MM.1S (cell line): Measurements from ENCODE around the gene HEXIM1.

Experiments
- EZH2 ChIP-seq: fragments of 300-600 bp; sonication (generic); optimal IDR thresholded peaks from 2 replicates; pipeline ENCODE3; 2017; ENCODE audit warnings: low read depth, mild to moderate bottlenecking, antibody characterized with exemption, low read length, mixed read lengths
- EZH2phosphoT487 ChIP-seq: fragments of 300-600 bp; sonication (generic); IDR thresholded peaks from 2 replicates; pipeline ENCODE4 v1.6.1; 2018; ENCODE audit warnings: antibody characterized with exemption, low read length
- TF ChIP-seq, protein P1 (sequence below): fragments of 300-600 bp; sonication (generic); IDR thresholded peaks from 2 replicates; pipeline ENCODE4 v1.5.1; 2016; ENCODE audit warnings: antibody characterized with exemption, low read length, mixed read lengths

DNA sequence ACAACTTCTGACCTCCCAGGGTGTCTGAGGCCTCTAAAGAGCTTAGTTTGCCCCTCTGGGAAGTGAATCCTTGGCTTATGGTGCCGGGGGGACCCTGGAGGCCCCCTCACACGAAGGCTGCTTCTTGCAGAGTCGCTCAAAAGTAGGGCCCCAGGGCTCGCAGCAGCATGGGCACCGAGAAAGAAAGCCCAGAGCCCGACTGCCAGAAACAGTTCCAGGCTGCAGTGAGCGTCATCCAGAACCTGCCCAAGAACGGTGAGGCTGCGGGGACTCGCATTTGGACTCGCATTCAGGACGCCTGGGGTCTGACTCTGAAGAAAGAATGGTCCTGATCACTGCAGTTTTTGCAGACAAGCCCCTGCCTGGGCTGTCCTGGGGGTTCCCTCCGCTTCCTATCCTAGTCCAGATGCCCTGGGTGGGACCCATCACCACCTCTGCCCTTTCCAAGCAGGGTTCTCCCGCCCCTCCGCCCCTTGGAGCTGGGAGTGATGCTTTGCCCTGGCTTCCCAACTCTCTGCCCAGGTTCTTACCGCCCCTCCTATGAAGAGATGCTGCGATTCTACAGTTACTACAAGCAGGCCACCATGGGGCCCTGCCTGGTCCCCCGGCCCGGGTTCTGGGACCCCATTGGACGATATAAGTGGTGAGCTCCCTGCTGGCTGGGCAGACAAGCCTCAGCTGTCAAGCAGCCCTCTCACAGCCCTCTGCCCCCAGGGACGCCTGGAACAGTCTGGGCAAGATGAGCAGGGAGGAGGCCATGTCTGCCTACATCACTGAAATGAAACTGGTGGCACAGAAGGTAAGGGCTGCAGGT is 12.1 kb upstream of the HEXIM1 start:
- TF ChIP-seq, protein P1, sequence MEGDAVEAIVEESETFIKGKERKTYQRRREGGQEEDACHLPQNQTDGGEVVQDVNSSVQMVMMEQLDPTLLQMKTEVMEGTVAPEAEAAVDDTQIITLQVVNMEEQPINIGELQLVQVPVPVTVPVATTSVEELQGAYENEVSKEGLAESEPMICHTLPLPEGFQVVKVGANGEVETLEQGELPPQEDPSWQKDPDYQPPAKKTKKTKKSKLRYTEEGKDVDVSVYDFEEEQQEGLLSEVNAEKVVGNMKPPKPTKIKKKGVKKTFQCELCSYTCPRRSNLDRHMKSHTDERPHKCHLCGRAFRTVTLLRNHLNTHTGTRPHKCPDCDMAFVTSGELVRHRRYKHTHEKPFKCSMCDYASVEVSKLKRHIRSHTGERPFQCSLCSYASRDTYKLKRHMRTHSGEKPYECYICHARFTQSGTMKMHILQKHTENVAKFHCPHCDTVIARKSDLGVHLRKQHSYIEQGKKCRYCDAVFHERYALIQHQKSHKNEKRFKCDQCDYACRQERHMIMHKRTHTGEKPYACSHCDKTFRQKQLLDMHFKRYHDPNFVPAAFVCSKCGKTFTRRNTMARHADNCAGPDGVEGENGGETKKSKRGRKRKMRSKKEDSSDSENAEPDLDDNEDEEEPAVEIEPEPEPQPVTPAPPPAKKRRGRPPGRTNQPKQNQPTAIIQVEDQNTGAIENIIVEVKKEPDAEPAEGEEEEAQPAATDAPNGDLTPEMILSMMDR: no peak
- TF ChIP-seq EZH2: no peak
- TF ChIP-seq EZH2phosphoT487: no peak
